ENCODE measurements around the gene CORO2A. TPM values are rescaled to one million over a fixed set of nuclear protein-coding genes. Genes with fewer than 3 reads are reported as not detected.

Gene CORO2A
- total and polyA plus RNA-seq, 2 donors (not counting 3 experiments of a cell fraction or from before 2014, with no cell fraction given) = 0.35 to 0.53 TPM

GRCh38 chr9:98140503-98140902 lies 51.9 kb downstream of the CORO2A start:
- no peaks in the 10 kb centered on the region for H3K4me1 ChIP-seq (ENCODE audit: control insufficient read depth, extremely low read depth, insufficient read depth, low read length)
- no peaks in the 10 kb centered on the region for H3K9me3 ChIP-seq (replicated peaks; ENCODE audit: control insufficient read depth, insufficient read depth, low read length)
- FAIRE-seq = no peak
- ChIA-PET POLR2A (no interaction called here), CTCF (interaction anchor here (0.6 to 1.7 kb wide), 2 partner anchors 21 to 27 kb away, joined by 3 read pairs; no protein-coding TSS in a partner anchor)
- H3K9me1 ChIP-seq (replicated peaks; ENCODE audit: control insufficient read depth, extremely low read depth, insufficient read depth, low read length) = no peaks in the 10 kb centered on the region
- H4K20me1 ChIP-seq (replicated peaks; ENCODE audit: control insufficient read depth, extremely low read depth, insufficient read depth, low read length) = no peaks in the 10 kb centered on the region
- H3K27me3 ChIP-seq (ENCODE audit: control insufficient read depth in 2 of 2, insufficient read depth in 2 of 2, low read length in 2 of 2) = no peaks in the 10 kb centered on the region
- H3K36me3 ChIP-seq (ENCODE audit: control insufficient read depth in 2 of 2, extremely low read depth in 1 of 2, insufficient read depth in 2 of 2, low read length in 2 of 2) = no peaks in the 10 kb centered on the region
- TF ChIP-seq JUN (IDR thresholded peaks at IDR 0.05; ENCODE audit: borderline replicate concordance, insufficient read depth, insufficient read length, low read depth) = no peak
- no peak for TF ChIP-seq MAX (IDR thresholded peaks at IDR 0.05; ENCODE audit: insufficient read depth, insufficient read length)
- TF ChIP-seq GATA2 (IDR thresholded peaks at IDR 0.05; ENCODE audit: insufficient read depth, insufficient read length, low read depth, low read length) = no peak
- H3K9ac ChIP-seq (replicated peaks; ENCODE audit: extremely low read depth, insufficient read depth, low read length) = no peak overlapping the region
- H3K79me2 ChIP-seq (ENCODE audit: control insufficient read depth, insufficient read depth, low read length) = no peaks in the 10 kb centered on the region
- DNase-seq (ENCODE audit: low read depth, low spot score) = no peak
- intact Hi-C loops (cut with micrococcal nuclease) (no loop called here), dilution Hi-C loops (cut with MboI; ENCODE audit: extremely low pct_ligation_motif_present, low sequenced_read_pairs) (no loop called here)
- BruUV-seq (replicated peaks) = no TSS peak
- H2AFZ ChIP-seq (ENCODE audit: low read depth, low read length) = no peak overlapping the region
- H3K27ac ChIP-seq (ENCODE audit: insufficient read depth, low read depth, low read length) = no peak overlapping the region
- no peak overlapping the region for H3K4me3 ChIP-seq (replicated peaks in 1 of 3; ENCODE audit: insufficient read depth in 1 of 3, low read depth in 1 of 3, low read length in 3 of 3)
- no peak overlapping the region for H3K4me2 ChIP-seq (ENCODE audit: insufficient read depth, low read length)

- H3K4me1 ChIP-seq (ENCODE audit: control insufficient read depth, extremely low read depth, insufficient read depth, low read length) = no peaks in the 10 kb centered on the region
- intact Hi-C loops (cut with micrococcal nuclease) (no loop called here), dilution Hi-C loops (cut with MboI; ENCODE audit: extremely low pct_ligation_motif_present, low sequenced_read_pairs) (no loop called here)
- H3K36me3 ChIP-seq (ENCODE audit: control insufficient read depth in 2 of 2, extremely low read depth in 1 of 2, insufficient read depth in 2 of 2, low read length in 2 of 2) = no peaks in the 10 kb centered on the region
- POLR2A ChIA-PET = no interaction called here
- no peak overlapping the region for H3K9ac ChIP-seq (replicated peaks; ENCODE audit: extremely low read depth, insufficient read depth, low read length)
- no peaks in the 10 kb centered on the region for H3K27me3 ChIP-seq (ENCODE audit: control insufficient read depth in 2 of 2, insufficient read depth in 2 of 2, low read length in 2 of 2)
- no peak overlapping the region for H3K4me3 ChIP-seq (replicated peaks in 1 of 3; ENCODE audit: insufficient read depth in 1 of 3, low read depth in 1 of 3, low read length in 3 of 3)
- H3K27ac ChIP-seq (ENCODE audit: insufficient read depth, low read depth, low read length) = no peak overlapping the region
- BruUV-seq (replicated peaks) = no TSS peak
- no peaks in the 10 kb centered on the region for H3K79me2 ChIP-seq (ENCODE audit: control insufficient read depth, insufficient read depth, low read length)
- H3K9me3 ChIP-seq (replicated peaks; ENCODE audit: control insufficient read depth, insufficient read depth, low read length) = no peaks in the 10 kb centered on the region
- no peak overlapping the region for H3K4me2 ChIP-seq (ENCODE audit: insufficient read depth, low read length)
- CTCF ChIA-PET = no interaction called here
- FAIRE-seq (no peak), DNase-seq (ENCODE audit: low read depth, low spot score) (no peak)
- TF ChIP-seq GATA2 (IDR thresholded peaks at IDR 0.05; ENCODE audit: insufficient read depth, insufficient read length, low read depth, low read length) (no peak), FOS (IDR thresholded peaks at IDR 0.05; ENCODE audit: borderline replicate concordance, insufficient read depth, low read length) (no peak), JUN (IDR thresholded peaks at IDR 0.05; ENCODE audit: borderline replicate concordance, insufficient read depth, insufficient read length, low read depth) (no peak), POLR2AphosphoS5 (IDR thresholded peaks at IDR 0.05; ENCODE audit: insufficient read depth, low read depth, low read length) (no peak), MYC (IDR thresholded peaks at IDR 0.05; ENCODE audit: low read depth, low read length) (no peak), POLR2A (IDR thresholded peaks at IDR 0.05; ENCODE audit: low read depth, low read length) (no peak), EZH2 (IDR thresholded peaks at IDR 0.05; ENCODE audit: borderline replicate concordance, low read depth, low read length, severe bottlenecking) (no peak), MAX (IDR thresholded peaks at IDR 0.05; ENCODE audit: insufficient read depth, insufficient read length) (no peak), CTCF (IDR thresholded peaks at IDR 0.05; ENCODE audit: extremely low read depth in 1 of 2, insufficient read depth in 1 of 2, low read depth in 1 of 2, low read length in 2 of 2) (no peak)
- no peaks in the 10 kb centered on the region for H4K20me1 ChIP-seq (replicated peaks; ENCODE audit: control insufficient read depth, extremely low read depth, insufficient read depth, low read length)
- no peak overlapping the region for H2AFZ ChIP-seq (ENCODE audit: low read depth, low read length)
- no peaks in the 10 kb centered on the region for H3K9me1 ChIP-seq (replicated peaks; ENCODE audit: control insufficient read depth, extremely low read depth, insufficient read depth, low read length)
Measured at GRCh38 chr9:98136489-98136888, 55.9 kb downstream of the CORO2A start.
